ENCODE measurements around the gene DNAJC1.

DNA sequence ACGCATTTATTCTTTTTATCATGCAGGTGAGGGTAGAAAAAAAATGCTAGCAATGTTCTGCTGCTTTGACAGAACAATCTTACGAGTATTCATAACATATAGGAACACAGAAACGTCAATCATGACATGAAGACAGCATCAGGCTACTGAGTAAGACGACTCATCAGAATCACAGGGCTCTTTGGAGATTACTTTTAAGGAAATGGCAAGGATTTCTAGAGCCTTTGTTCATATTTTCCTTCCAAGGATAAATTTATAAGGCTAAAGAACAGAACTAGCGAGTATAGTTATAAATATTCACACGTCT is 39.8 kb upstream of the DNAJC1 start:
- TF ChIP-seq, protein P1, sequence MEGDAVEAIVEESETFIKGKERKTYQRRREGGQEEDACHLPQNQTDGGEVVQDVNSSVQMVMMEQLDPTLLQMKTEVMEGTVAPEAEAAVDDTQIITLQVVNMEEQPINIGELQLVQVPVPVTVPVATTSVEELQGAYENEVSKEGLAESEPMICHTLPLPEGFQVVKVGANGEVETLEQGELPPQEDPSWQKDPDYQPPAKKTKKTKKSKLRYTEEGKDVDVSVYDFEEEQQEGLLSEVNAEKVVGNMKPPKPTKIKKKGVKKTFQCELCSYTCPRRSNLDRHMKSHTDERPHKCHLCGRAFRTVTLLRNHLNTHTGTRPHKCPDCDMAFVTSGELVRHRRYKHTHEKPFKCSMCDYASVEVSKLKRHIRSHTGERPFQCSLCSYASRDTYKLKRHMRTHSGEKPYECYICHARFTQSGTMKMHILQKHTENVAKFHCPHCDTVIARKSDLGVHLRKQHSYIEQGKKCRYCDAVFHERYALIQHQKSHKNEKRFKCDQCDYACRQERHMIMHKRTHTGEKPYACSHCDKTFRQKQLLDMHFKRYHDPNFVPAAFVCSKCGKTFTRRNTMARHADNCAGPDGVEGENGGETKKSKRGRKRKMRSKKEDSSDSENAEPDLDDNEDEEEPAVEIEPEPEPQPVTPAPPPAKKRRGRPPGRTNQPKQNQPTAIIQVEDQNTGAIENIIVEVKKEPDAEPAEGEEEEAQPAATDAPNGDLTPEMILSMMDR (IDR thresholded peaks at IDR 0.05), result no peak
- TF ChIP-seq, protein P2, sequence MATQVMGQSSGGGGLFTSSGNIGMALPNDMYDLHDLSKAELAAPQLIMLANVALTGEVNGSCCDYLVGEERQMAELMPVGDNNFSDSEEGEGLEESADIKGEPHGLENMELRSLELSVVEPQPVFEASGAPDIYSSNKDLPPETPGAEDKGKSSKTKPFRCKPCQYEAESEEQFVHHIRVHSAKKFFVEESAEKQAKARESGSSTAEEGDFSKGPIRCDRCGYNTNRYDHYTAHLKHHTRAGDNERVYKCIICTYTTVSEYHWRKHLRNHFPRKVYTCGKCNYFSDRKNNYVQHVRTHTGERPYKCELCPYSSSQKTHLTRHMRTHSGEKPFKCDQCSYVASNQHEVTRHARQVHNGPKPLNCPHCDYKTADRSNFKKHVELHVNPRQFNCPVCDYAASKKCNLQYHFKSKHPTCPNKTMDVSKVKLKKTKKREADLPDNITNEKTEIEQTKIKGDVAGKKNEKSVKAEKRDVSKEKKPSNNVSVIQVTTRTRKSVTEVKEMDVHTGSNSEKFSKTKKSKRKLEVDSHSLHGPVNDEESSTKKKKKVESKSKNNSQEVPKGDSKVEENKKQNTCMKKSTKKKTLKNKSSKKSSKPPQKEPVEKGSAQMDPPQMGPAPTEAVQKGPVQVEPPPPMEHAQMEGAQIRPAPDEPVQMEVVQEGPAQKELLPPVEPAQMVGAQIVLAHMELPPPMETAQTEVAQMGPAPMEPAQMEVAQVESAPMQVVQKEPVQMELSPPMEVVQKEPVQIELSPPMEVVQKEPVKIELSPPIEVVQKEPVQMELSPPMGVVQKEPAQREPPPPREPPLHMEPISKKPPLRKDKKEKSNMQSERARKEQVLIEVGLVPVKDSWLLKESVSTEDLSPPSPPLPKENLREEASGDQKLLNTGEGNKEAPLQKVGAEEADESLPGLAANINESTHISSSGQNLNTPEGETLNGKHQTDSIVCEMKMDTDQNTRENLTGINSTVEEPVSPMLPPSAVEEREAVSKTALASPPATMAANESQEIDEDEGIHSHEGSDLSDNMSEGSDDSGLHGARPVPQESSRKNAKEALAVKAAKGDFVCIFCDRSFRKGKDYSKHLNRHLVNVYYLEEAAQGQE (IDR thresholded peaks at IDR 0.05; ENCODE audit: insufficient read depth in 1 of 2, low read depth in 2 of 2, low read length in 1 of 2), result no peak

All from Panc1 (cell line).